DND-41 (cell line): ENCODE results near the gene CTF1.
"Not testable (repeated sequence)": the region's sequence is repeated elsewhere in the genome, so short reads cannot be mapped to it uniquely, and the experiment has no call there.

Experiments
- ATAC-seq: fragments of 200-7000 bp; cut with Tn5 transposase; 3 replicates; pipeline ENCODE4 v1.9.1; 2021; ENCODE audit warnings: low read depth; ENCODE audit not compliant: insufficient read depth
- DNase-seq: peaks from one replicate; pipeline ENCODE4 v3.0.0-alpha.2; 2020
- H2AFZ ChIP-seq: 2 replicates; pipeline ENCODE4 v1.6.0; 2012; ENCODE audit warnings: low read depth, low read length
- H3K27ac ChIP-seq: 2 replicates; pipeline ENCODE4 v1.5.1; 2012; ENCODE audit warnings: low read length, inconsistent platforms
- H3K27me3 ChIP-seq: fragments of 200-600 bp; sonication (generic); 2 replicates; pipeline ENCODE4 v1.6.0; 2012; ENCODE audit warnings: low read length, mild to moderate bottlenecking, inconsistent platforms; ENCODE audit not compliant: insufficient read depth, poor library complexity
- H3K36me3 ChIP-seq: 2 replicates; pipeline ENCODE4 v1.5.1; 2012; ENCODE audit warnings: low read length, inconsistent platforms; ENCODE audit not compliant: insufficient read depth
- H3K4me1 ChIP-seq: 2 replicates; pipeline ENCODE4 v1.5.1; 2012; ENCODE audit warnings: mild to moderate bottlenecking, low read length; ENCODE audit not compliant: insufficient read depth
- H3K4me2 ChIP-seq: 2 replicates; pipeline ENCODE4 v1.6.0; 2012; ENCODE audit warnings: mild to moderate bottlenecking, moderate library complexity, low read length, inconsistent platforms; ENCODE audit not compliant: insufficient read depth
- H3K4me3 ChIP-seq, 2 experiments: fragments of 200-600 bp in 1 of 2; shearing (Covaris generic) in 1 of 2; 2 replicates each; pipeline ENCODE4 v1.5.1; 2012 to 2016; ENCODE audit warnings: inconsistent platforms in 2 of 2, low read length in 2 of 2, mild to moderate bottlenecking in 2 of 2, low read depth in 1 of 2, moderate library complexity in 1 of 2
- H3K79me2 ChIP-seq: 2 replicates; pipeline ENCODE4 v1.6.0; 2012; ENCODE audit warnings: low read length, inconsistent platforms; ENCODE audit not compliant: insufficient read depth
- H3K9ac ChIP-seq: 2 replicates; pipeline ENCODE4 v1.6.0; 2012; ENCODE audit warnings: low read depth, mild to moderate bottlenecking, inconsistent platforms, low read length, moderate library complexity
- H3K9me3 ChIP-seq: 2 replicates; pipeline ENCODE4 v1.5.1; 2012; ENCODE audit warnings: low read length, moderate library complexity, mild to moderate bottlenecking, inconsistent platforms; ENCODE audit not compliant: insufficient read depth, severe bottlenecking
- H4K20me1 ChIP-seq: 2 replicates; pipeline ENCODE4 v1.6.0; 2012; ENCODE audit warnings: low read length; ENCODE audit not compliant: insufficient read depth
- CTCF ChIP-seq: IDR thresholded peaks from 2 replicates; pipeline ENCODE4 v1.5.1; 2012; ENCODE audit warnings: borderline replicate concordance, low read length, moderate library complexity, mild to moderate bottlenecking; ENCODE audit not compliant: poor library complexity, severe bottlenecking; ENCODE audit errors: extremely low read depth
- EZH2 ChIP-seq: IDR thresholded peaks from 3 replicates; pipeline ENCODE4 v1.6.1; 2012; ENCODE audit warnings: borderline replicate concordance, low read depth, mild to moderate bottlenecking, moderate library complexity, low read length, inconsistent platforms; ENCODE audit not compliant: severe bottlenecking

Gene CTF1

GRCh38 chr16:30931068-30931650 is 34.7 kb downstream of the CTF1 start:
- Histone ChIP-seq H3K27ac (no peak overlapping the region), H3K36me3 (peaks cover 85% of the 10 kb centered on the region)

GRCh38 chr16:30934827-30935557 is 38.6 kb downstream of the CTF1 start:
- H2AFZ ChIP-seq: no peak overlapping the region
- H3K27me3 ChIP-seq: no peaks in the 10 kb centered on the region
- DNase-seq (peak; percentile 52), ATAC-seq (peak; percentile 43; the same call in 2 of the 3 replicates)
- peaks cover 16% of the 10 kb centered on the region for H3K4me1 ChIP-seq
- no peak overlapping the region for H3K4me3 ChIP-seq
- no peak overlapping the region for H3K9ac ChIP-seq
- H3K36me3 ChIP-seq: peaks cover 69% of the 10 kb centered on the region
- H3K4me2 ChIP-seq: no peak overlapping the region
- no peaks in the 10 kb centered on the region for H3K9me3 ChIP-seq
- TF ChIP-seq EZH2 (no peak), CTCF (peak; percentile 68)
- H3K79me2 ChIP-seq: peaks cover 10% of the 10 kb centered on the region; the same call in 1 of the 2 replicates
- H3K27ac ChIP-seq: peak overlapping the region; percentile 11; the same call in 1 of the 2 replicates
- H4K20me1 ChIP-seq: peaks cover 23% of the 10 kb centered on the region

More at GRCh38 chr16:30931068-30931650, 34.7 kb downstream of the CTF1 start:
- H3K27me3 ChIP-seq: no peaks in the 10 kb centered on the region
- H3K4me3 ChIP-seq: no peak overlapping the region
- peaks cover 22% of the 10 kb centered on the region for H4K20me1 ChIP-seq
- no peak overlapping the region for H2AFZ ChIP-seq
- H3K9ac ChIP-seq: no peak overlapping the region
- DNase-seq (no peak), ATAC-seq (no peak)
- no peaks in the 10 kb centered on the region for H3K9me3 ChIP-seq
- peaks cover 15% of the 10 kb centered on the region for H3K4me1 ChIP-seq
- H3K4me2 ChIP-seq: no peak overlapping the region
- TF ChIP-seq CTCF: no peak
- no peak for TF ChIP-seq EZH2
- peaks cover 15% of the 10 kb centered on the region; the same call in 1 of the 2 replicates for H3K79me2 ChIP-seq

- H3K9ac ChIP-seq: peak overlapping the region; percentile 12; the same call in 1 of the 2 replicates
- no peak overlapping the region for H3K4me2 ChIP-seq
- TF ChIP-seq CTCF: no peak
- TF ChIP-seq EZH2: no peak
- peaks cover 69% of the 10 kb centered on the region for H3K36me3 ChIP-seq
- H2AFZ ChIP-seq: no peak overlapping the region
- no peak overlapping the region for H3K4me3 ChIP-seq
- no peaks in the 10 kb centered on the region for H3K27me3 ChIP-seq
- peak; percentile 75 for ATAC-seq
- H3K4me1 ChIP-seq: peaks cover 16% of the 10 kb centered on the region
- peak; percentile 74 for DNase-seq
- H3K9me3 ChIP-seq: no peaks in the 10 kb centered on the region
- peaks cover 13% of the 10 kb centered on the region; the same call in 1 of the 2 replicates for H3K79me2 ChIP-seq
- H3K27ac ChIP-seq: peak overlapping the region; percentile 71
- H4K20me1 ChIP-seq: peaks cover 34% of the 10 kb centered on the region
These were observed 41.3 kb downstream of the CTF1 start for GRCh38 chr16:30937692-30938091.

- H3K36me3 ChIP-seq: peaks cover 75% of the 10 kb centered on the region
These were observed 43.2 kb downstream of the CTF1 start for GRCh38 chr16:30939571-30939970.

More at GRCh38 chr16:30939571-30939970, 43.2 kb downstream of the CTF1 start:
- H3K4me2 ChIP-seq, DNase-seq, H3K9me3 ChIP-seq, H2AFZ ChIP-seq, H3K9ac ChIP-seq, H3K27me3 ChIP-seq, ATAC-seq, H3K27ac ChIP-seq, H3K4me3 ChIP-seq: not testable (repeated sequence)
- H3K79me2 ChIP-seq: peaks cover 13% of the 10 kb centered on the region; the same call in 1 of the 2 replicates
- H3K4me1 ChIP-seq: peaks cover 16% of the 10 kb centered on the region
- peaks cover 34% of the 10 kb centered on the region for H4K20me1 ChIP-seq
